Activated CD8-positive, alpha-beta T cell treated with anti-CD3 and anti-CD28 coated beads, Interleukin-2, amount 10 ng/mL, durations not matched to agents 7 days and 5 days (primary cell): ENCODE data around the gene CHCHD3. TPM values are rescaled to one million over a fixed set of nuclear protein-coding genes. Genes with fewer than 3 reads are reported as not detected.

Experiments used
- ATAC-seq: fragments of 150-1000 bp; cut with Tn5 transposase; one replicate; pipeline ENCODE4 v1.10.0; 2021; ENCODE audit warnings: moderate library complexity
- CTCF ChIA-PET: fragments of 350-600 bp; sonication (Branson Sonifier 250); formaldehyde crosslinking; loops from one replicate; lab custom pipeline; 2021; ENCODE audit warnings: antibody characterized with exemption; lab: Charles Lee
- POLR2A ChIA-PET: fragments of 350-600 bp; sonication (Branson Sonifier 250); formaldehyde crosslinking; loops from one replicate; lab custom pipeline; 2021; ENCODE audit warnings: antibody characterized with exemption; lab: Charles Lee
- DNase-seq: peaks from one replicate; pipeline ENCODE4 v3.0.0-alpha.2; 2020
- H3K27ac Mint-ChIP-seq: one replicate; pipeline ENCODE4 v1.8.0; 2021; ENCODE audit warnings: mild to moderate bottlenecking, mixed read lengths
- H3K27me3 Mint-ChIP-seq: one replicate; pipeline ENCODE4 v1.8.0; 2021; ENCODE audit warnings: low read depth, mixed read lengths
- H3K36me3 Mint-ChIP-seq: one replicate; pipeline ENCODE4 v1.8.0; 2021; ENCODE audit warnings: low read depth, mixed read lengths
- H3K4me1 Mint-ChIP-seq: one replicate; pipeline ENCODE4 v1.8.0; 2021; ENCODE audit warnings: low read depth, mixed read lengths
- H3K4me3 Mint-ChIP-seq: one replicate; pipeline ENCODE4 v1.8.0; 2021; ENCODE audit warnings: mild to moderate bottlenecking, mixed read lengths
- H3K9me3 Mint-ChIP-seq: one replicate; pipeline ENCODE4 v1.8.0; 2022; ENCODE audit warnings: mixed read lengths; ENCODE audit not compliant: insufficient read depth
- total RNA-seq, 2 experiments: library from RNA; stranded (reverse); gene quantifications; one replicate each; pipeline ENCODE4 v1.2.3, GENCODE V29; 2021

CHCHD3 gene
- total RNA-seq, 2 experiments from 2014 or later, result 60.1 to 62.5 TPM

- no peaks in the 10 kb centered on the region for H3K4me1 Mint-ChIP-seq
- DNase-seq (no peak), ATAC-seq (no peak)
- peaks cover 4% of the 10 kb centered on the region for H3K27me3 Mint-ChIP-seq
- H3K4me3 Mint-ChIP-seq, result no peak overlapping the region
- no peaks in the 10 kb centered on the region for H3K9me3 Mint-ChIP-seq
- H3K27ac Mint-ChIP-seq, result no peak overlapping the region
- POLR2A ChIA-PET, result no interaction called here
- H3K36me3 Mint-ChIP-seq, result no peaks in the 10 kb centered on the region
- CTCF ChIA-PET, result no interaction called here
Observed at GRCh38 chr7:132735476-132735875, 346.4 kb downstream of the CHCHD3 start.

Other genes starting within 250 kb of the CHCHD3 start
- 10 to 100 TPM; 68.2 to 75.1 TPM for gene EXOC4, start 171.0 kb upstream of the CHCHD3 start, total RNA-seq